ENCODE data around the gene NUCB2.
"Not testable (repeated sequence)": the region's sequence is repeated elsewhere in the genome, so short reads cannot be mapped to it uniquely, and the experiment has no call there.

NUCB2 gene

DNA sequence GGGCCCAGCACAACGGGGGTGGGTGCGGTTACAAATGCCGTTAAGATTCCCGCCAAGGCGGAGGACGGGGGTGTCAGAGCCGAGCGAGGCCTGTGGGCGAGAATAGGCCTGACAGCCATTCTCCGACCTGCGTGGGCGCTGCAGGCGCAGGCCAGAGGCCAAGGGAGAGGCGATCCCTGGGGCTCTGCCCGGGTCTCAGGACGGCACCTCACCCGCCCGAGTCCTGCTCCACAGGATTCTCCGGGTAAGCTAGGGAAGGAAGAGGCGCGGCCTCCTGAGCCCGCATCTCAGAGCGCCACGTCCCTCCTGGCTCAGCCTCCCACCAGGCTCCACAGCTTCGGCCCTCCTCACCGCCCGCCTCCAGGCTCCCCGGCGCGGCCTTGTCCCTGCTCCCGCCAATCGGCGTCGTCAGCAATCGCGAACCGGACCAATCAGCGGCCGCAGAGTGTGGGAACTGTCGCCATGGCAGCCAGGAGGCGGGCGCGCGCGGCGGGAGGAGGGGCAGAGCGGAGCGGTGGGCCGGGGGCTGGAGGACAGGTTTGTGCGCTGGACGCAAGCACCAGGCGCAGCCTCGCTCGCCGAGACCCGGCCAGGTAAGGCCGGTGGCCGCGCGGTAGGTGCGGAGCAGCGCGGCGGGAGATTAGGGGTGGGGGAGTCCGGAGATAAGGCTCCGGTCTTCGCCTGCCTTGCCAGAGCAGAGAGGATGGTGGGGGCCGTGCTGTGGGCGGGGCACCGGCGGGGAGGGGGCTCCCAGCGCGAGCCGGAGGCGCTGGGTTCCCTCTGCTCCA is at the start of gene NUCB2:
TSS of gene NUCB2 (plus strand) at position 504 of the 788 bp plus-strand sequence. CDS start 18,585 bp downstream, outside the sequence.
- DNase-seq: peak; percentile 96

DNA sequence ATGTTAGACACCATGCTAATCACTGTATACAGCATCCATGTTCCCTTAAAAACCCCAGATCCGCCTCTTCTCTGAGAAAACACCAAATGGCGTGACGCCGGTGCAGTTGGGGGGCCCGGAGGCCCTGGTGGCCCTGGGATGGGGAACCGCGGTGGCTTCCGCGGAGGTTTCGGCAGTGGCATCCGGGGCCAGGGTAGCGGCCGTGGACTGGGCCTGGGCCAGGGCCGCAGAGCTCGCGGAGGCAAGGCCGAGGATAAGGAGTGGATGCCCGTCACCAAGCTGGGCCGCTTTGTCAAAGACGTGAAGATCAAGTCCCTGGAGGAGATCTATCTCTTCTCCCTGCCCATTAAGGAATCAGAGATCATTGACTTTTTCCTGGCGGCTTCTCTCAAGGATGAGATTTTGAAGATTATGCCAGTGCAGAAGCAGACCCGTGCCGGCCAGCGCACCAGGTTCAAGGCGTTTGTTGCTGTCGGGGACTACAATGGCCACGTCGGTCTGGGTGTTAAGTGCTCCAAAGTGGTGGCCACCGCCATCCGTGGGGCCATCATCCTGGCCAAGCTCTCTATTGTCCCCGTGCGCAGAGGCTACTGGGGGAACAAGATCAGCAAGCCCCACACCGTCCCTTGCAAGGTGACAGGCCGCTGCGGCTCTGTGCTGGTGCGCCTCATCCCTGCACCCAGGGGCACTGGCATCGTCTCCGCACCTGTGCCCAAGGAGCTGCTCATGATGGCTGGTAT is 48.2 kb upstream of the NUCB2 start:
- DNase-seq: not testable (repeated sequence)

DNA sequence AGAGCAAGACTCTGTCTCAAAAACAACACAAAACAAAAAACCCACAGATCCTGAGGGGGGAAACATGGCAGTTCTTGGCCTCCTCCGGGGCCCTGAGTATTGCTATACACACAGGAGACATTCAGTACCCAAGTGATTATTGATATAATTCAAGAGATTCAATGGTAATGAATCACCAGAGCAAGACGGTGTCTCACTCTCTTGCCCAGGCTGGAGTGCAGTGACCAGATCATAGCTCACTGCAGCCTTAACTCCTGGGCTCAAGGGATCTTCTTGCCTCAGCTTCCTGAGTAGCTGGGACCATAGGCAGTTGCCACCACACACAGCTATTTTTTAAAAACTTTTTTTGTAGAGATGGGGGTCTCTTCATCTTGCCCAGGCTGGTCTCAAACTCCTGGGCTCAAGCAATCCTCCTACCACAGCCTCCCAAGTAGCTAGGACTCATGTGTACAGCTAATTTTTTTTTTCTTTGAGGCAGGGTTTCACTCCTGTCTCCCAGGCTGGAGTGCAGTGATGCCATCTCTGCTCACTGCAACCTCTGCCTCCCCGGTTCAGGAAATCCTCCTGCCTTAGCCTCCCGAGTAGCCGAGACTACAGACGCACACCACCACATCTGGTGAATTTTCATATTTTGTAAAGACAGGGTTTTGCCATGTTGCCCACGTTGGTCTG is 46.9 kb upstream of the NUCB2 start:
- no peak for DNase-seq

DNA sequence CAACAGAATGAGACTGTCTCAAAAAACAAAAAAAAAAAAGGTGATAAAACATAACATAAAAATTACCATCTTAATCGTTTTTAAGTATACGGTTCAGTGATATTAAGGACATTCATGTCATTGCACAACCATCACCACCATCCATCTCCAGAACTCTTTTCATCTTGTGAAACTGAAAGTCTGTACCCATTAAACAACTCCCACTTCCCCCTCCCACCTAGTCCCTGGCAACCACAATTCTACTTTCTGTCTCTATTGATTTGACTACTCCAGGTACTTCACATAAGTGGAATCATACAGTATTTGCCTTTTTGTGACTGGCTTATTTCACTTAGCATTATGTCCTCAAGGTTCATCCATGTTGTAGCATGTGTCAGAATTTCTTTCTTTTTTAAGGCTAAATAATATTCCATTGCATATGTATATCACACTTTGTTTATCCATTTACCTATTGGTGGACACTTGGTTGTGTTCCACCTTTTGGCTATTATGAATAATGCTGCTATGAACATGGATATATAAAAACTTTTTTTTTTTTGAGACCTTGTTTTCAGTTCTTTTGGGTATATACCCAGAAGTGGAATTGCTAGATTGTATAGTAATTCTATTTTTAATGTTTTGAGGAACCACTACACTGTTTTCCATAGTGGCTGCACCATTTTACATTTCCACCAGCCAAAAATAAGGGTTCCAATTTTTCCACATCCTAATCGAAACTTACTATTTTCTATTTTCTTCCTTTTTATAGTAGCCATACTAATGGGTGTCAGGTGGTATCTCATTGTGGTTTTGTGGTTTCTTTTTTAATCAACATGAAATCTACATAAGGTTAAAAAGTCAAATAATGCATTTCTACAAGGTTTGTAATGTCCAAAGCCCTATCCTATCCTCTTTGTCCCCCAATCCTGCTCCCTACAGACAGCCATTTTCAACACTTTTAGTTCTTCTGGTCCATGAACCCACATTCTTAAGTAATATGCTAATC is 45.4 kb upstream of the NUCB2 start:
- DNase-seq: no peak

DNA sequence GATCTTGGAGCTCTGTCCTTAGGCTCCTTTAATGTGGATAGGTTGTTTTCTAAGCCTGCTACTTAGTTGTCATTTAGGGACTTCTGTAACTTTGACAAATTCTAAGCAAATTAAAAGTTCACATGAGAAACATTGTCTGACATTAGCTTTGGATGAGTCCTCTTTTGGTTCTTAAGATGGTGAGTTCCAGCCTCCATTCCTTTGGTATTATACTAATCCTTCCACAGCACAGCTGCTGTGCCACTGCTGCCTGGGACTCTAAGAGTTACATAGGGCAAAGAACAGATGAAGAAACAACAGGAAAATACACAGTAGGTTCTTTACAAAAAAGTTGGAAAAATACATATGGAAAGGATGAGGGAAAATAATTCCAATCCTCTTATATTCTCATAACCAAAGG is 43.4 kb upstream of the NUCB2 start:
- DNase-seq: no peak

DNA sequence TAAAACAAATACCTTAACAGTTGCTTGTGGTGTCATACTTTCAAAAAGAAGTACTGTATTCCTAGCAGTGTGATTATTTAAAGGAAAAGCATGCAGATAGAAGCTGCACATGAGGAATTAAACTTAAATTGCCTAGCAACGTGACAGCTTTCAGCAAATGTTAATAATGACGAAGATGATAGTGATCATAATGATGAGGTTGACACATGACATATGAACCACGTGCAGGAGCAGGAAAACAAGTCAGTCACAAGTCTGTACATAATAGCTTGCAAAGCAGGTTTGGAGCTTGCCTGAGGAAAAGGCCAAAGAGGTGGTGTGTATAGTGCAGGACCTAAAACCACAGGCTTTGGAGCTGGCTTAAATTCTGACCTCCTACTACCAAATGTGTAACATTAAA is 38.2 kb upstream of the NUCB2 start:
- no peak for DNase-seq

DNA sequence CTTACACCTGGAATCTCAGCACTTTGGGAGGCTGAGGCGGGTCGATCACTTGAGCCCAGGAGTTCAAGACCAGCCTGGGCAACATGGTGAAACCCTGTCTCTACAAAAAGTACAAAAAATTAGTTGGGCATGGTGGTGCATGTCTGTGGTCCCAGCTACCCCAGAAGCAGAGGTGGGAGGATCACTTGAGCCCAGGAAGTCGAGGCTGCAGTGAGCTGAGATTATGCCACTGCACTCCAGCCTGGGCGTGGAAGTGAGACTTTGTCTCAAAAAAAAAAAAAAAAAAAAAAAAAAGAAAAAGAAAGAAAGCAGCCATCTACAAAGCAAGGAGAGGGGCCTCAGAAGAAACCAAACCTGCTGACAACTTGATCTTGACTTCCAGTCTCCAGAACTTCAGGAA is 36.6 kb upstream of the NUCB2 start:
- DNase-seq: not testable (repeated sequence)

DNA sequence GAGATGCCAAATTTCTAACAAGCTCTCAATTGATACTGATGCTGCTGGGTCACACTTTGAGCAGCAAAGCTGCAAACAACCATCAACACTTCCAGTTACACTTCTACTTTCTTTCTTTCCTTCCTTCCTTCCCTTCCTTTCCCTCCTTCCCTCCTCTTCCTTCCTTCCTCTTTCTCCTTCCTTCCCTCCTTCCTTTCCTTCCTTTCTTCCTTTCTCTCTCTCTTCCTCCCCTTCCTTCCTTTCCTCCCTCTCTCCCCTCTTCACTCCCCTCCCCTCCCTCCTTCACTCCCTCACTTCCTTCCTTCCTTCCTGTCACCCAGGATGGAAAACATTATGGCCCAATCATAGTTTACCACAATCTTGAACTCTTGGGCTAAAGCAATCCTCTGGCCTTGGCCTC is 35.8 kb upstream of the NUCB2 start:
- DNase-seq: no peak

DNA sequence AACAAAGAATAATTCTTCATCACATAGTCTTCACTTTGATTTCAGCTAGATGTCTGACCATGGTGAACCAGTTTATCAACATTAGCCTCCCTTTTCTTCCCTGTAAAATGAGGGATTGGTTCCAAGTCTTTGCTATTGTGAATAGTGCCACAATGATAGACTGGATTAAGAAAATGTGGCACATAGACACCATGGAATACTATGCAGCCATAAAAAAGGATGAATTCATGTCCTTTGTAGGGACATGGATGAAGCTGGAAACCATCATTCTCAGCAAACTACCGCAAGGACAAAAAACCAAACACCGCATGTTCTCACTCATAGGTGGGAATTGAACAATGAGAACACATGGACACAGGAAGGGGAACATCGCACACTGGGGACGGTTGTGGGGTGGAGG is 33.6 kb upstream of the NUCB2 start:
- DNase-seq: not testable (repeated sequence)

DNA sequence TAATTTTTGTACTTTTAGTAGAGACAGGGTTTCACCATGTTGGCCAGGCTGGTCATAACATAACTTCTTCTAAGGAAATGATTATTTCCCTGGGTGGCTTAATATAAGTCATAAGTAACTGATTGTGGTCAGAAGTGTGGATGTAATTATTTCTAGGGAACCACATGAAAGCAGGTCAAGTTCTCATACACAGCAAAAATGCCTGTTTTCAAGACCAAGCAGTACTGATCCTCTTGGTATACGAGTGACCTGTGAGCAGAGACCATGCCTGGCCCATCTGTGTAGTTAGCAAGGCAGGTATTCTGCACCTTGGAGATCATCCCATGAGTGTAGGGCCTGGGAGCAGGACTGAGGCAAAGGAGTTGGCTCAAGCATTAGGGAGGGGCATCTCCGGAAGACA is 32.5 kb upstream of the NUCB2 start:
- DNase-seq: no peak

DNA sequence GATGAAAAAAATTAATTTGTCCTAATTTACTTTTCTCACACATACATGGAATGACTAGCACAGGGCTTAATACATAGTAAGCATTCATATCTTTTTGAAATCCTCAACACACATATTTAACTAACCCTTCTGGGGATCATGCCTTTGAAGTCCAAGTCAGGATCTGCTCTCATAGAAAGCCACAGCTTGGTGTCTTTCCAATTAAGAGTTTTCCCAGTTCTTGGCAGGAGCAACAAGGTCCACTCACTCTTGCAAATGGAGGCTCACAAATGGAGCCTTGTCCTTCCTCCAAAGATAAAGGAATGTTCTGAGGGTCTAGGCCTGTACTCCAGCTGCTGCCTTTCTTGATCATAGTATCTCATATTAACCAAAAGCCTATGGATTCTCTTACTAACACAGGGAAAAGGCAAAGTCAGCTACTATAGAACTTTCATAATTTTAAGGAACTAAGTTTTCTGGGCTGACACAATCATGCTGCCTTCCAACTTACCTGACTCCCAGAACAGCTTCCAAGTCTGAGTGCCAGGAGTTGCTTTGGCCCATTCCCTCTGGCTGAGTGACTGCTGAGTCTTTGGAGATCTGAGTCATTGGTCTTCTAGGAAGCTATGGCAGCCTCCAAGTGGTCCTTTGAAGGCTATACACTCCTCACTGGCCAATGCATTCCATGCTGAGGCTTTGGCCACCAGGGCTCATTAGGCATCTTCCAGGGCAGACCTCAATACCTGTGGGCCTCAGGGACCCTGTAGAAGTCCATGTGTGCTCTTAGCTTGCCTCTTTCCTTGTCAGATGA is 25.8 kb upstream of the NUCB2 start:
- DNase-seq: no peak

DNA sequence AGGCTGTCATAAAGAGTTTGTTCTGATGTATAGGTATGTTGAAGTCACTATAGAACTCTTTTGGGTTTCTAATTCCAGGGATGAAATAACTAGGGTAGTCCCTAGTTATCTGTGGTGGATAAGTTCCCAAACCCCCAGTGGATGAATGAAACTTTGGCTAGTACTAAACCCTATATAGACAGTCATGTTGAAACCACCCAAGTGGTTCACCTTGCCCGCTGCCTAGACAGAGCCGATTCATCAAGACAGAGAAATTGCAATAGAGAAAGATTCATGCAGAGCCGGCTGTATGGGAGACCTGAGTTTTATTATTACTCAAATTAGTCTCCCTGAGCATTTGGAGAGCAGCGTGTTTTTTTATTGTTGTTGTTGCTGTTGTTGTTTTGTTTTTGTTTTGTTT is 23.8 kb upstream of the NUCB2 start:
- DNase-seq: no peak

DNA sequence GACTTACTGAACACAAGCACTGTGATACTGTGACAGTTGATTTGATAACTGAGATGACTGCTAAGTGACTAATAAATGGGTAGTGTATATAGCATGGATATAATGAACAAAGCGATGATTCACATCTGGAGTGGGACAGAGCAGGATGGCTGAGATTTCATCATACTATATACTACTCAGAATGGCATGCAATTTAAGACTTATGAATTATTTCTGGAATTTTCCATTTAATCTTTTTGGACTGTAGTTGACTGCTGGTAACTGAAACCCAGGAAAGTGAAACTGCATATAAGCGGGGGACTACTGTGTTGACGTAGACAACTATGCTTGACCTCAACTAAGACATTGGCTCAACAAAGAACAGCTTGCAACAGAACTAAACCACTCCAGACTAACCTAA is 20.0 kb upstream of the NUCB2 start:
- DNase-seq: no peak

DNA sequence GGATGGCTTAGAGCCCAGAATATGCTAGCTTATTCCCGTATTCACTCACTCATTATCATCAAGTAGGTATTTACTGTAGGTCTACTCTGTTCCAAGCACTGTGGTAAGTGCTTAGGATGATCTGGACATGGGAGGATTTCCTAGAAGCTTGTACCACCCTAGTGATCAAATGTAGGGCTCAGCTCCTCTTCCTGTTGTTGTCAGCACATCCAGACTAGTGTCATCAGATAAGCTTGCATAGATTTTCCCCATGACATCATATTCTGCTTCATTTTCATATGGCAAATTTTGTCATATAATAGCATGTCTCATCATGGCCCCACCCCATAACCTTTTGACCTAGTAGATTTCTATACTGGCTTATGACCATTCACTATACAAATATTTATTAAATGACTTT is 19.3 kb upstream of the NUCB2 start:
- DNase-seq: no peak

DNA sequence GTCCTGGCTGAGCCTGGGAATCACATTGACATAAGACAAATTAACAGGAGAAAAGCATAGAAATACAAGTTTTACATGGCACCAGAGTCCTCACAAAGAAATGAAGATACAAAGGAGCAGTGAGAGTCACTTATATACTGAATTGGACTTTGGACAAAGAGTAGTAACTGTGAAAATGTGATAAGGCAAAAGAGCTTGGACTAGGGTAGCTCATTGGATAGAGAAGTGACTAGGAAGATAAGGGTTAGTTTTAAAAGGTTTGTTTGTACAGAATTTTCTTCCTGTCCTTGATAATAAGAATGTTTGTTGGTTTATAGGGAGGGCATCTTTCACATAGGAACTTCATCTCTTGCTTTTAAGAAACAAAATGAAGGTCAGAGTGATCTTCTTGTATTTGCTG is 17.9 kb upstream of the NUCB2 start:
- DNase-seq: no peak

DNA sequence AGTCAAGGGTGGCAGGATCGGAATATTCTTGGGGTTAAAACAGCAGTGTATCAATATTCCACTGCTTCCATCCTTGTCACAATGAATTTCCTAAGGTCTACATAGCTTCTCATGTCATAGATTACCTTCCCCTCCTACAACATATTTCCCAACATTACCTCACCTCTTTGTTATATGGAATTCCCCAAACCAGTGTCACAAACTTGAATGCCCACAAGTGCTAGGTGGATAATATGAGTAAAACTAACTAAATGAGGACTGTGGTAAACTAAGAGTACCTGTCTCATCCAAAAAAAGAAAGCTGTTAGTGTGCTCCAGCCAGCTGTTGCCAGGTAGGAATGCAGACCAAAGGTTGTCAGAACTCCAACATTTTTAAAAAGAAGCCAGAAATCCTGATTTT is 17.0 kb upstream of the NUCB2 start:
- DNase-seq: no peak

DNA sequence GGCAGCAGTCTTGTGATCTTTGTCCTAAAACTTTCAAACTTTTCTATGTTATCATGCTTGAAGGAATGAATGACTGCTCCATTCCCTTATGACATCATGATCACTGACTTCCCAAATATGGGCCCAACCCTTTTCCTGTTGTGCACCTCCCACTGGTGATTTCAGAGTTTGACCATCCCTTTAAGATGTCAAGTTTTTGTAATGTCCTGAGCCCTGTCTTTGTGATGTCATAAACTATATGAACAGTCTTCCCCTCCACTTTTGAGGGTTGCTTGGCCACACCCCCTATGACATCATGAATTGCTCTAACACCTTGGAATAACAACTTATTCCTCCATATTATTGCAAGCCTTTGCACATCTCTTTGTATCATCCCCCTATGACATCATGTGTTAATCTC is 16.5 kb upstream of the NUCB2 start:
- no peak for DNase-seq

DNA sequence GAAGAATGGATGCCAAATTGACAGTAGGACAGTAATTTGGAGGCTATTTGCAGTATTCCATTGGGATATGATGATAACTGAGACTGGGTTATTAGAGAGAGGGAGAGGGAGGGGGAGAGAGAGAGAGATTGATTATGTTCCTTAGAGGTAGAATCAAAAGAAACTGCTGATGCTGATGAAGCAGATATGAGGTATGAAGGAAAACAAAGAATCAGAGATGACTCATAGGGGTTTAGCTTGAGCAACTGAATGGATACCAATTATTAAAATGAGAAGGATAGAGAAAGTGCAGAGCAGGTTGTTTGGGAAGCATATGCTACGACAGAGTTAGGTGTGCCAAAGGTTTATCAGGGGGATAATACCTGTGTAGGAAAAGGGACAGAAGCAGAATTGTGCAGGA is 12.8 kb upstream of the NUCB2 start:
- DNase-seq: no peak

DNA sequence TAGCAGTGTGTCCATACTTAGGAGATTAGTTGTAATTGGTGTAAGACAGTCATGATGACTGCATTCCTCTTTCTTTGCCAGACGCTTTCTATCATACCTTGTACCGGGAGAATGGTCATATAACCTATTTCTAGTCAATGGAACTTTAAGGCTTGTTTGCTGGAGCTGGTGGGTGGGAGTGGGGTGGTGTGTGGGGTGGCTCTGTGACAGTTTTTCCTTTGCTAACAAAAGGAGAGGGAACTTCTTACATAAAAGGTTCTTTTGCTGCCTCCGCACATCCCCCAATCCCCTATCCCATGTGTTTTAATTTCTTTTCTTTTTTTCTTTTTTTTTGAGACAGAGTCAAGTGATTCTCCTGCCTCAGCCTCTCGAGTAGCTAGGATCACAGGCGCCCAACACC is 9.8 kb upstream of the NUCB2 start:
- no peak for DNase-seq

DNA sequence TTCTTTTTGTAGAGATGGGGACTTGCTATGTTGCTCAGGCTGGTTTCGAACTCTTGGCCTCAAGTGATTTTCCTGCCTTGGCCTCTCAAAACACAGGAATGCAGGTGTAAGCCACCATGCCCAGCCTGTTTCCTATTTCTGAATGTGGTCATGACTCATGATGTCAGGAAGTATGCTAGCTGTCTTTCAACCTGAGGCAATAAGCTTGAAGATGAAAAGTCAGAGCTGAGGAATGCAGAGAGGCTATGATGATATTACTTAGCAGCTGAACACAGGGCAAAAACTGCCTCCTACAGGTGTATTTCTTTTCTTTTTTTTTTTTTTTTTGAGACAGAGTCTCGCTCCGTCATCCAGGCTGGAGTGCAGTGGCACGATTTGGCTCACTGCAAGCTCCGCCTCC is 9.0 kb upstream of the NUCB2 start:
- no peak for DNase-seq

DNA sequence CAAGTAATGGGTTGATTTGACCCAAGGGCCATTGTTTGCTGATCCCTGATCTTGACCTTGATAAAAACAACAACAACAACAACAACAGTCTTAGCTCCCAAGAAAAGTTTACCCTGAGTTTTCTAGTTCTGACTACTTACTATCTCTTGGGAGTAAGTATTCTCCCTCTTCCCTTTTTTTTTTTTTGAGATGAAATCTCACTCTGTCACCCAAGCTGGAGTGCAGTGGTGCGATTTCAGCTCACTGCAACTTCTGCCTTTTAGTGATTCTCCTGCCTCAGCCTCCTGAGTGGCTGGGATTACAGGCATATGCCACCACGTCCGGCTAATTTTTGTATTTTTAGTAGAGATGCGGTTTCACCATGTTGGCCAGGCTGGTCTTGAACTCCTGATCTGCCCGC is 8.0 kb upstream of the NUCB2 start:
- DNase-seq: not testable (repeated sequence)

DNA sequence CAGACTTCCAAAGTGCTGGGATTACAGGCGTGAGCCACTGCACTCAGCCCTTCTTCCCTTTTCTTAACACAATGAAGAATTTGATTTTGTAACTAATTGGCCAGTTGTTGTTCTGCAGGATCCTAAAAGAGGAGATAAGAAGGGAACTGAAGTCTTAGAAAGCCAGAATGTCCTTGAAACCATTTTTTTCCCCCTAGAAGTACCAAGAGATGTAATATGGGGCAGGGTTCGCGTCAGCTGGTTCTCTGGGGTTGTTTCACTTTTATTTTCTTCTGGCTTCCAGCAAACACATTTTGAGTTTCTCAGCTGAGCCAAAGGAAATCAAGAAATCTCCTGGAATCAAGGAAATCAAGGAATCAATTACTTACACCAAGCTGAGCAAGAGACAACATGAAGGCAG is 7.6 kb upstream of the NUCB2 start:
- no peak for DNase-seq

All from midbrain (tissue), 1 donor.